Astrocyte (in vitro differentiated cells and primary cell): Measurements from ENCODE around the gene EVL. TPM values are rescaled to one million over a fixed set of nuclear protein-coding genes. Genes with fewer than 3 reads are reported as not detected.
"Not testable (repeated sequence)": the region's sequence is repeated elsewhere in the genome, so short reads cannot be mapped to it uniquely, and the experiment has no call there.

Source experiments
- DNase-seq: peaks from one replicate; pipeline ENCODE4 v3.0.0-alpha.2; 2010; ENCODE audit warnings: low read depth
- FAIRE-seq: peaks from 2 replicates; lab custom pipeline; 2011; peaks lifted over from hg19 to GRCh38; lab: Jason Lieb, UNC
- H2AFZ ChIP-seq: 2 replicates; pipeline ENCODE4 v1.6.0; 2012; ENCODE audit warnings: low read depth, low read length, inconsistent platforms
- H3K27ac ChIP-seq: 2 replicates; pipeline ENCODE4 v1.5.1; 2011; ENCODE audit warnings: low read depth, low read length, inconsistent platforms
- H3K27me3 ChIP-seq: 2 replicates; pipeline ENCODE4 v1.6.0; 2011; ENCODE audit warnings: low read length, inconsistent platforms; ENCODE audit not compliant: insufficient read depth
- H3K36me3 ChIP-seq: 2 replicates; pipeline ENCODE4 v1.5.1; 2011; ENCODE audit warnings: low read length, inconsistent platforms; ENCODE audit not compliant: insufficient read depth
- H3K4me1 ChIP-seq: 2 replicates; pipeline ENCODE4 v1.5.1; 2011; ENCODE audit warnings: low read length, inconsistent platforms; ENCODE audit not compliant: insufficient read depth
- H3K4me2 ChIP-seq: 2 replicates; pipeline ENCODE4 v1.6.0; 2012; ENCODE audit warnings: low read length, inconsistent platforms
- H3K4me3 ChIP-seq: 2 replicates; pipeline ENCODE4 v1.5.1; 2011; ENCODE audit warnings: low read depth, mild to moderate bottlenecking, low read length, inconsistent platforms; ENCODE audit not compliant: insufficient read depth
- H3K79me2 ChIP-seq: 2 replicates; pipeline ENCODE4 v1.6.0; 2012; ENCODE audit warnings: mild to moderate bottlenecking, low read length, inconsistent platforms; ENCODE audit not compliant: insufficient read depth
- H3K9ac ChIP-seq: 2 replicates; pipeline ENCODE4 v1.6.0; 2012; ENCODE audit warnings: mild to moderate bottlenecking, low read length, inconsistent platforms
- H3K9me3 ChIP-seq: 2 replicates; pipeline ENCODE4 v1.5.1; 2012; ENCODE audit warnings: low read depth, mild to moderate bottlenecking, low read length, inconsistent platforms; ENCODE audit not compliant: insufficient read depth
- H4K20me1 ChIP-seq: 2 replicates; pipeline ENCODE4 v1.6.0; 2012; ENCODE audit warnings: low read length, inconsistent platforms; ENCODE audit not compliant: insufficient read depth
- H3K27ac Mint-ChIP-seq: one replicate; pipeline ENCODE4 v1.8.0; 2021; ENCODE audit warnings: mild to moderate bottlenecking, mixed read lengths; ENCODE audit not compliant: unreplicated experiment
- H3K27me3 Mint-ChIP-seq: one replicate; pipeline ENCODE4 v1.8.0; 2021; ENCODE audit warnings: low read depth, mixed read lengths; ENCODE audit not compliant: unreplicated experiment
- H3K36me3 Mint-ChIP-seq: one replicate; pipeline ENCODE4 v1.8.0; 2021; ENCODE audit warnings: low read depth, mixed read lengths; ENCODE audit not compliant: unreplicated experiment
- H3K4me1 Mint-ChIP-seq: one replicate; pipeline ENCODE4 v1.8.0; 2021; ENCODE audit warnings: low read depth, mixed read lengths; ENCODE audit not compliant: unreplicated experiment
- H3K4me3 Mint-ChIP-seq: one replicate; pipeline ENCODE4 v1.8.0; 2021; ENCODE audit warnings: mild to moderate bottlenecking, moderate library complexity, mixed read lengths; ENCODE audit not compliant: unreplicated experiment
- H3K9me3 Mint-ChIP-seq: one replicate; pipeline ENCODE4 v1.8.0; 2021; ENCODE audit warnings: mild to moderate bottlenecking, mixed read lengths; ENCODE audit not compliant: unreplicated experiment
- CTCF ChIP-seq: IDR thresholded peaks from 2 replicates; pipeline ENCODE4 v1.5.1; 2011; ENCODE audit warnings: low read depth, mild to moderate bottlenecking, inconsistent platforms, low read length, moderate library complexity; ENCODE audit not compliant: insufficient read depth
- EZH2 ChIP-seq: IDR thresholded peaks from 2 replicates; pipeline ENCODE4 v1.6.1; 2012; ENCODE audit warnings: mild to moderate bottlenecking, low read length, inconsistent platforms; ENCODE audit not compliant: insufficient read depth
- total RNA-seq: library from RNA; stranded (reverse); gene quantifications from 2 replicates; pipeline ENCODE4 v1.2.1, GENCODE V29; 2021

Gene EVL
- total RNA-seq, 1 donor from 2014 or later: 48.9 TPM

- not testable (repeated sequence) for FAIRE-seq, H3K4me2 ChIP-seq, H3K4me1 Mint-ChIP-seq, H4K20me1 ChIP-seq, H3K27ac ChIP-seq, H3K27me3 Mint-ChIP-seq, H3K36me3 Mint-ChIP-seq, H3K9me3 Mint-ChIP-seq, H3K4me3 Mint-ChIP-seq, H3K27me3 ChIP-seq, H3K9ac ChIP-seq, H3K9me3 ChIP-seq, H2AFZ ChIP-seq, H3K36me3 ChIP-seq, H3K79me2 ChIP-seq, H3K4me1 ChIP-seq, H3K4me3 ChIP-seq
- peak; percentile 14 for DNase-seq
- H3K27ac Mint-ChIP-seq: peak overlapping the region; percentile 47
Observed at GRCh38 chr14:100181876-100182551, 116.8 kb downstream of the EVL start.

- no peaks in the 10 kb centered on the region for H3K36me3 ChIP-seq
- H3K79me2 ChIP-seq: no peaks in the 10 kb centered on the region
- no peak overlapping the region for H3K9ac ChIP-seq
- DNase-seq (no peak), FAIRE-seq (no peak)
- no peaks in the 10 kb centered on the region for H3K27me3 ChIP-seq
- Mint-ChIP-seq H3K27ac (no peak overlapping the region), H3K36me3 (no peaks in the 10 kb centered on the region), H3K4me1 (no peaks in the 10 kb centered on the region), H3K27me3 (peaks cover 6% of the 10 kb centered on the region), H3K9me3 (no peaks in the 10 kb centered on the region), H3K4me3 (no peak overlapping the region)
- H2AFZ ChIP-seq: no peak overlapping the region
- no peak overlapping the region for H3K27ac ChIP-seq
- peaks cover 2% of the 10 kb centered on the region for H3K4me1 ChIP-seq
- no peaks in the 10 kb centered on the region for H3K9me3 ChIP-seq
- TF ChIP-seq CTCF: no peak
- no peak for TF ChIP-seq EZH2
- no peak overlapping the region for H3K4me2 ChIP-seq
- no peak overlapping the region for H3K4me3 ChIP-seq
- H4K20me1 ChIP-seq: no peaks in the 10 kb centered on the region
Observed at GRCh38 chr14:100187247-100187833, 122.1 kb downstream of the EVL start.

GRCh38 chr14:100188392-100189030 lies 123.3 kb downstream of the EVL start:
- no peak for FAIRE-seq
- Mint-ChIP-seq H3K4me1 (no peaks in the 10 kb centered on the region), H3K9me3 (no peaks in the 10 kb centered on the region), H3K36me3 (no peaks in the 10 kb centered on the region), H3K27me3 (peaks cover 6% of the 10 kb centered on the region), H3K4me3 (no peak overlapping the region), H3K27ac (no peak overlapping the region)
- no peak for DNase-seq
- TF ChIP-seq EZH2 (no peak), CTCF (no peak)
- H4K20me1 ChIP-seq: no peaks in the 10 kb centered on the region
- H3K4me2 ChIP-seq: no peak overlapping the region
- no peaks in the 10 kb centered on the region for H3K79me2 ChIP-seq
- no peak overlapping the region for H3K27ac ChIP-seq
- no peaks in the 10 kb centered on the region for H3K9me3 ChIP-seq
- no peaks in the 10 kb centered on the region for H3K27me3 ChIP-seq
- no peak overlapping the region for H3K4me3 ChIP-seq
- peaks cover 11% of the 10 kb centered on the region for H3K4me1 ChIP-seq
- no peaks in the 10 kb centered on the region for H3K36me3 ChIP-seq
- no peak overlapping the region for H2AFZ ChIP-seq
- H3K9ac ChIP-seq: no peak overlapping the region
